HG02642 (cell line): ENCODE data around the gene TBCE.

Source experiments
- ATAC-seq: cut with Tn5 transposase; IDR thresholded peaks from one replicate; pipeline ENCODE4 v1.9.1; 2021; ENCODE audit warnings: mild to moderate bottlenecking; ENCODE audit not compliant: unreplicated experiment, poor library complexity

Gene TBCE

GRCh38 chr1:235500971-235501540 lies 133.8 kb downstream of the TBCE start:
- ATAC-seq, result no peak
